ENCODE data around the gene TMC2. TPM values are rescaled to one million over a fixed set of nuclear protein-coding genes. Genes with fewer than 3 reads are reported as not detected.

TMC2 gene
- polyA plus RNA-seq, 4 donors: 0.10 to 0.37 TPM; not detected in 2

DNA sequence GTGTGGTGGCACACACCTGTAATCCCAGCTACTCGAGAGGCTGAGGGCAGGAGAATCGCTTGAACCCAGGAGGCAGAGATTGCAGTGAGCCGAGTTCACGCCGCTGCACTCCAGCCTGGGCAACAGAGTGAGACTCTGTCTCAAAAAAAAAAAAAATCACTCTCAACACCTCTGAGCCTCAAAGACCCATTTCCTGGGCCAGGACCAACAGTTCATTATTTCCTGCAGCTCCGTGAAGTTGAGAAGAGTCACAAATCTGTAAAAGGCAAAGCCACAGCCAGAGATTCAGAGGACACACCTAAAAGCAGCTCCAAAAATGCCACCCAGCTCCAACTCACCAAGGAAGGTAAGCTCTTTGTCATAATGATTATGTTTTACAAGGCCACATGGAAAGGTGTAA lies 100.9 kb downstream of the TMC2 start:
- DNase-seq: no peak
- Histone ChIP-seq H3K9me3 (ENCODE audit: control insufficient read depth in 2 of 2, insufficient read depth in 1 of 2, low read depth in 1 of 2, low read length in 1 of 2) (peaks cover 0 to 3% of the 10 kb centered on the region in 2 donors), H3K36me3 (ENCODE audit: control insufficient read depth in 3 of 3, insufficient read depth in 2 of 3, low read depth in 1 of 3, low read length in 3 of 3) (peaks cover 0 to 3% (median 0%) of the 10 kb centered on the region in 3 donors), H3K27me3 (ENCODE audit: control insufficient read depth in 3 of 3, insufficient read depth in 3 of 3, low read length in 3 of 3) (peaks cover 0 to 2% (median 0%) of the 10 kb centered on the region in 3 donors), H3K4me3 (ENCODE audit: low read depth in 1 of 3, low read length in 3 of 3) (no peak overlapping the region), H3K4me1 (ENCODE audit: control insufficient read depth in 3 of 3, insufficient read depth in 2 of 3, low read depth in 1 of 3, low read length in 2 of 3) (no peaks in the 10 kb centered on the region), H3K27ac (ENCODE audit: low read depth in 1 of 3, low read length in 2 of 3) (no peak overlapping the region)
- FAIRE-seq: no peak
- 77 to 84% (median 80%) methylated on average over 6 of the region's 6 CpGs for WGBS, 3 donors

DNA sequence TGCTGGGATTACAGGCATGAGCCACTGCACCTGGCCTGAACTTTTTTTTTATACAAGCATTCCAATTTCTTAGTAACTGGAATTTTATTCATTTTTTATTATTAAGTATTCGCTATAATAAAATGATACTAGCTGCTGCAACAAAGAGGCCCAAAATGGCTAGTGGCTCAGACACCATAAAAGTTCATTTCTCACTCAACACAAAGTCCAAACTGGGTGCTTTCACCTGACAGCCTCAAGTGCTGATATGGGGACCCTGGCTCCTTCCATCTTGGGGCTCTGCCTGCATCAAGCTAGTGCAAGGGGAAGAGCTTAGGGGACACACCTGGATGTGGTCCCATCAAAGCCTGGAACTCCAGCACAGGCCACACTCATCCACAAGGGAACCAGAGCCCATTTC lies 103.9 kb downstream of the TMC2 start:
- DNase-seq (no peak), FAIRE-seq (no peak)
- WGBS, 3 donors: 52 to 67% (median 57%) methylated on average over 1 of the region's 1 CpG

DNA sequence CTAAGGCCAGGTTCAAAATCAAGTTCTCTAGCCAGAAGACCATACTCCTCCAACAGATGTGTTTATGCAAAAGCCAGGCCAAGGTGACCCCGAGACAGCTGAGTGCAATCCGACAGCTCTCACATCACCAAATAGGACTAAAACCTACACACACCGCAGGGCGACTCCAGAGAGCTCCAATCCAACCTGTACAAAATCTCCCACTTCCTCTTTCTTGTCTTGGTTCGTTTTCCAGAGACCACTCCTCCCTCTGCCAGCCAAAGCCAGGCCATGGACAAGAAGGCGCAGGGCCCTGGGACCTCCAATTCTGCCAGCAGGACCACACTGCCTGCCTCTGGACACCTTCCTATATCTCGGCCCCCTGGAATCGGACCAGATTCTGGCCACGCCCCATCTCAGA lies 104.5 kb downstream of the TMC2 start:
- Histone ChIP-seq H3K9me3 (ENCODE audit: control insufficient read depth in 2 of 2, insufficient read depth in 1 of 2, low read depth in 1 of 2, low read length in 1 of 2) (peaks cover 0 to 3% of the 10 kb centered on the region in 2 donors), H3K36me3 (ENCODE audit: control insufficient read depth in 3 of 3, insufficient read depth in 2 of 3, low read depth in 1 of 3, low read length in 3 of 3) (peaks cover 0 to 6% (median 0%) of the 10 kb centered on the region in 3 donors), H3K27ac (ENCODE audit: low read depth in 1 of 3, low read length in 2 of 3) (no peak overlapping the region), H3K27me3 (ENCODE audit: control insufficient read depth in 3 of 3, insufficient read depth in 3 of 3, low read length in 3 of 3) (no peaks in the 10 kb centered on the region), H3K4me1 (ENCODE audit: control insufficient read depth in 3 of 3, insufficient read depth in 2 of 3, low read depth in 1 of 3, low read length in 2 of 3) (no peaks in the 10 kb centered on the region), H3K4me3 (ENCODE audit: low read depth in 1 of 3, low read length in 3 of 3) (no peak overlapping the region)
- FAIRE-seq (no peak), DNase-seq (no peak)
- WGBS, 3 donors: 82 to 91% (median 86%) methylated on average over 9 of the region's 9 CpGs

More for the DNA sequence above, 103.9 kb downstream of the TMC2 start:
- no peak overlapping the region for H3K4me3 ChIP-seq (ENCODE audit: low read depth in 1 of 3, low read length in 3 of 3)
- H3K27me3 ChIP-seq (ENCODE audit: control insufficient read depth in 3 of 3, insufficient read depth in 3 of 3, low read length in 3 of 3): no peaks in the 10 kb centered on the region
- H3K36me3 ChIP-seq (ENCODE audit: control insufficient read depth in 3 of 3, insufficient read depth in 2 of 3, low read depth in 1 of 3, low read length in 3 of 3): peaks cover 0 to 6% (median 0%) of the 10 kb centered on the region in 3 donors
- no peaks in the 10 kb centered on the region for H3K4me1 ChIP-seq (ENCODE audit: control insufficient read depth in 3 of 3, insufficient read depth in 2 of 3, low read depth in 1 of 3, low read length in 2 of 3)
- no peak overlapping the region for H3K27ac ChIP-seq (ENCODE audit: low read depth in 1 of 3, low read length in 2 of 3)
- H3K9me3 ChIP-seq (ENCODE audit: control insufficient read depth in 2 of 2, insufficient read depth in 1 of 2, low read depth in 1 of 2, low read length in 1 of 2): peaks cover 0 to 3% of the 10 kb centered on the region in 2 donors

DNA sequence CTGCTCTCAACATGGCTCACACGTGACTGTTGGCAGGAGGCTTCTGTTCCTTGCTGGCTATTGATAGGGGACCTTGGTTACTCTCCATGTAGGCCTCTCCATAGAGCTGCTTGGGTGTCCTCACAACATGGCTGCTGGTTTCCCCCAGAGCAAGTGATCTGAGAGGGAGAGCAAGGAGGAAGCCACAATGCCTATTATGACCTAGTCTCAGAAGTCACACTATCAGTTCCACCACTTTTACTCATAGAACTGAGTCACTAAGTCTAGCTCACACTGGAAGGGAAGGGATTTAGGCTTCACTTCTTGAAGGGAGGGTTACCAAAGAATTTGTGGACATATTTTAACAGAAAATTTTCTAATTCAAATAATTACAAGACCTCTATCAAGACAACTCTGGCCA lies 107.3 kb downstream of the TMC2 start:
- Histone ChIP-seq H3K27ac (ENCODE audit: low read depth in 1 of 3, low read length in 2 of 3) (no peak overlapping the region), H3K4me1 (ENCODE audit: control insufficient read depth in 3 of 3, insufficient read depth in 2 of 3, low read depth in 1 of 3, low read length in 2 of 3) (no peaks in the 10 kb centered on the region), H3K27me3 (ENCODE audit: control insufficient read depth in 3 of 3, insufficient read depth in 3 of 3, low read length in 3 of 3) (no peaks in the 10 kb centered on the region), H3K9me3 (ENCODE audit: control insufficient read depth in 2 of 2, insufficient read depth in 1 of 2, low read depth in 1 of 2, low read length in 1 of 2) (peaks cover 0 to 3% of the 10 kb centered on the region in 2 donors), H3K36me3 (ENCODE audit: control insufficient read depth in 3 of 3, insufficient read depth in 2 of 3, low read depth in 1 of 3, low read length in 3 of 3) (peaks cover 0 to 6% (median 0%) of the 10 kb centered on the region in 3 donors), H3K4me3 (ENCODE audit: low read depth in 1 of 3, low read length in 3 of 3) (no peak overlapping the region)
- 92 to 100% (median 94%) methylated on average over 1 of the region's 1 CpG for WGBS, 3 donors
- no peak for DNase-seq
- FAIRE-seq: no peak

DNA sequence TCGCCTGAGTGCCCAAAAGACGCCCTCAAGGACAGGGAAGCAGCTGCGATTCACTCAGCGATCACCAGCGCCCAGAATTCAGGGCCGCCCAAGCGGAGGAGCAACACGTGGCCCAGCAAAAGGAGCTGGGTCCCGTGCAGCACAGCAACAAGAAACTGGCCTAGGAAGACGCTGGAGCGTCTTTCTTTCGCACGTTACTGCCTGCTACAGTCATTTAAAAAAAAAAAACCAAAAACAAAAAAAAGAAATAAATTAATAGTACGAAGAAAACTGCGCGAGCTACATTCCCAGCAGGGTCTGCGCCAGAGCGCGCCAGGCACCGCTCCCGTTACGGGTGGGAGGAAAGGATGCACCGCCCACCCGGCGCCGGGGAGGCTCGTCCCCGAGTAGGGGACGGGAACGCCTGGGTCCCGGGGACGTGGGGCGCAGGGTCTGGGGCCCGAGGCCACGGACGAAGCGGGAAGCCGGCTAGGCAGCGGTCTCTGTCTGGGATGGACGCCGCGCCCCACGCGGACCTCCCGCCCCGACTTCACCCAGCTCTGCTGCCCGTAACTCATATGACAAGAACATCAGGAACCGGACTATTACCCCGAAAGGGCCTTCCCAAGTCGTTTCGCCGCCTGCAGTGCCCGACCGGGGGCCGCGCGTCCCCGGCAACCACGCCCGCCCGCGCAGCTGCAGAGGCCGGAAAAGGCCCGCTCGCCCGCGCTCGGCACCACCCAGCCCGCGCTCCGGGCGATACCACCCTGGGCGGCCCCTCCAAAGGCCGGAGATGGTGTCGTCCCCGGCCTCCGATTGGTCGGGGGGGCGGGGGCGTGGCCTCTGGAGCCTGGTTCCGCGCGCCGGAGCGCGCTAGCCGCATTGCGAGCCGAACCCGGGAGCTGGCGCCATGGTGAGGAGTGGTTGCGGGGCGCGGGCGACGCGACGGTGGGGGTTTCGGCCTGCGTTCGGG lies 115.7 kb downstream of the TMC2 start, which contains the start of gene NOP56:
TSS of gene NOP56 (plus strand) at position 861 of the 952 bp plus-strand sequence. CDS start at position 890, 29 bp downstream.
- peaks cover 3 to 39% (median 13%) of the 10 kb centered on the region in 3 donors for H3K36me3 ChIP-seq (ENCODE audit: control insufficient read depth in 3 of 3, insufficient read depth in 2 of 3, low read depth in 1 of 3, low read length in 3 of 3)
- H3K9me3 ChIP-seq (ENCODE audit: control insufficient read depth in 2 of 2, insufficient read depth in 1 of 2, low read depth in 1 of 2, low read length in 1 of 2): no peaks in the 10 kb centered on the region
- peaks cover 0 to 10% (median 0%) of the 10 kb centered on the region in 3 donors for H3K4me1 ChIP-seq (ENCODE audit: control insufficient read depth in 3 of 3, insufficient read depth in 2 of 3, low read depth in 1 of 3, low read length in 2 of 3)
- FAIRE-seq (no peak), DNase-seq (peak; percentile 93 to 98)
- peak within 1 kb of the TSS; percentile 75 to 97 (median 87) for H3K27ac ChIP-seq (ENCODE audit: low read depth in 1 of 3, low read length in 2 of 3)
- WGBS, 3 donors: 0 to 1% (median 0%) methylated on average over 66 to 101 of the region's 101 CpGs
- peak within 1 kb of the TSS; percentile 69 to 95 (median 72) for H3K4me3 ChIP-seq (ENCODE audit: low read depth in 1 of 3, low read length in 3 of 3)
- no peaks in the 10 kb centered on the region for H3K27me3 ChIP-seq (ENCODE audit: control insufficient read depth in 3 of 3, insufficient read depth in 3 of 3, low read length in 3 of 3)

DNA sequence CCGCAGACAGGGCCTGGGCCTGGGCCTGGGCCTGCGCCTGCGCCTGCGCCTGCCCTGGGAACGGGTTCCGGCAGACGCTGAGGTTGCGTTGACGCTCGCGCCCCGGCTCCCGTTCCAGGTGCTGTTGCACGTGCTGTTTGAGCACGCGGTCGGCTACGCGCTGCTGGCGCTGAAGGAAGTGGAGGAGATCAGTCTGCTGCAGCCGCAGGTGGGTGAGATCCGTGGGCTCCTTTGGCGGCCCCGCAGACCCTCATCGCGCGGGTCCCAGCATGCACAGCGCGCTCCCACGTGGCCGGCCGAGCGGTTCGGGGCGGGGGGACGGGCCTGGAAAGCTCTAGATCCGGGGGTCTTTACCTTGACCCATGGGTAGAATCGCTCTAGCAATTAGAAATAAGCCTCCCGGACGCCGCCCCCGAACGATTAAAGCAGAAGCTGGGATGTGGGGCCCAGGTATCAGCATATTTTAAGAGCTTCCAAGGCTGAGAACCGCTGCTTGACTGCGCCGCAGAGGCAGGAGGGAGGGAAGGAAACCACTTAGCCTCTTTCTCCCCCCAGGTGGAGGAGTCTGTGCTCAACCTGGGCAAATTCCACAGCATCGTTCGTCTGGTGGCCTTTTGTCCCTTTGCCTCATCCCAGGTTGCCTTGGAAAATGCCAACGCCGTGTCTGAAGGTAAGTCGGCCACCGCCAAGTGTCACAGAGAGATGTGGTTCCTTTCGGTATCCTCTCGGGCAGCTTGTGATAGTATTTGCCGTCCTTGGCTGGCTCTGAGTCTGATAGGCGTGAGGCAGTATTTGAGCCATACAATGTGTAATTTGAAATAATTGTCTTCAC lies 116.6 kb downstream of the TMC2 start:
- peaks cover 6 to 43% (median 17%) of the 10 kb centered on the region in 3 donors for H3K36me3 ChIP-seq (ENCODE audit: control insufficient read depth in 3 of 3, insufficient read depth in 2 of 3, low read depth in 1 of 3, low read length in 3 of 3)
- FAIRE-seq: no peak
- peak overlapping the region; percentile 69 to 95 (median 72) for H3K4me3 ChIP-seq (ENCODE audit: low read depth in 1 of 3, low read length in 3 of 3)

DNA sequence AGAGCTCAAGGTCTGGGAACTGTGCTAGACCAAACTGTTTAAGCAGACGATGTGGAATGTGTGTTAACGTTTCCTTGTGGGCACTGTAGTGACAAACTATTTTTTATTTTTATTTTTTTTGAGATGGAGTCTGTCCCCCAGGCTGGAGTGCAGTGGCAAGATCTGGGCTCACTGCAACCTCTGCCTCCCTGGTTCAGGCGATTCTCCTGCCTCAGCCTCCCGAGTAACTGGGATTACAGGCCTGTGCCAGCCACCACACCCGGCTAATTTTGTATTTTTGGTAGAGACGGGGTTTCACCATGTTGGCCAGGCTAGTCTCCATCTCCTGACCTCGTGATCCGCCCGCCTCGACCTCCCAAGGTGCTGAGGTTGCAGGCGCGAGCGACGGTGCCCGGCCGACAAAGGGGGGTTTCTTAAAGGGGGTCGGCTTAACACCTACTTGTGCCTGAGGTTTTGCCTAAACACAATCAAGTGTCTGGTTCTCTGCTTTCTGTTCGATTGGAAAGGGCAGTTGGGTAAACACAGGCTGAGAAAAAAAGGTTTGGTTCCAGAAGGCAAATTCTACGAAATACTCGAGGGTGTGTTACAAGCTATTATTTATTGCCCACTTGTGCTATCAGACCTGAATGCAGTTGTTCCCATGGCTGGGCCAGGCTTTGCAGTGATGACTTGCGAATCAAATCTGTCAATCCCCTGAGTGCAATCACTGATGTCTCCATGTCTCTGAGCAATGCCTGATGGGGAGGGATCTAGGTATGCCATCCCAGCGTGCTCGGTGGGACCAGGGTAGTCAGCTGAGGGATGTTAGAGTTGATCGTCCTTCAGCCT lies 117.4 kb downstream of the TMC2 start:
- Histone ChIP-seq H3K4me3 (ENCODE audit: low read depth in 1 of 3, low read length in 3 of 3) (peak overlapping the region; percentile 69 to 95 (median 72)), H3K27ac (ENCODE audit: low read depth in 1 of 3, low read length in 2 of 3) (peak overlapping the region in 1 of 3 donors; percentile 72), H3K27me3 (ENCODE audit: control insufficient read depth in 3 of 3, insufficient read depth in 3 of 3, low read length in 3 of 3) (no peaks in the 10 kb centered on the region), H3K36me3 (ENCODE audit: control insufficient read depth in 3 of 3, insufficient read depth in 2 of 3, low read depth in 1 of 3, low read length in 3 of 3) (peaks cover 11 to 51% (median 17%) of the 10 kb centered on the region in 3 donors), H3K4me1 (ENCODE audit: control insufficient read depth in 3 of 3, insufficient read depth in 2 of 3, low read depth in 1 of 3, low read length in 2 of 3) (peaks cover 0 to 10% (median 0%) of the 10 kb centered on the region in 3 donors), H3K9me3 (ENCODE audit: control insufficient read depth in 2 of 2, insufficient read depth in 1 of 2, low read depth in 1 of 2, low read length in 1 of 2) (no peaks in the 10 kb centered on the region)
- DNase-seq (no peak), FAIRE-seq (no peak)
- 11 to 21% (median 16%) methylated on average over 24 of the region's 24 CpGs for WGBS, 3 donors

More for the DNA sequence above, 116.6 kb downstream of the TMC2 start:
- DNase-seq: peak; percentile 47 to 56
- Histone ChIP-seq H3K9me3 (ENCODE audit: control insufficient read depth in 2 of 2, insufficient read depth in 1 of 2, low read depth in 1 of 2, low read length in 1 of 2) (no peaks in the 10 kb centered on the region), H3K4me1 (ENCODE audit: control insufficient read depth in 3 of 3, insufficient read depth in 2 of 3, low read depth in 1 of 3, low read length in 2 of 3) (peaks cover 0 to 10% (median 0%) of the 10 kb centered on the region in 3 donors), H3K27ac (ENCODE audit: low read depth in 1 of 3, low read length in 2 of 3) (peak overlapping the region; percentile 3 to 72 (median 56)), H3K27me3 (ENCODE audit: control insufficient read depth in 3 of 3, insufficient read depth in 3 of 3, low read length in 3 of 3) (no peaks in the 10 kb centered on the region)
- 0 to 1% (median 0%) methylated on average over 55 to 56 of the region's 56 CpGs for WGBS, 3 donors

Measured in small intestine (tissue), 7 donors.